Measurements from ENCODE around the gene PDILT. TPM values are rescaled to one million over a fixed set of nuclear protein-coding genes. Genes with fewer than 3 reads are reported as not detected.
"Not testable (repeated sequence)": the region's sequence is repeated elsewhere in the genome, so short reads cannot be mapped to it uniquely, and the experiment has no call there.

PDILT gene
- total RNA-seq, 1 experiment from 2014 or later = not detected

DNA sequence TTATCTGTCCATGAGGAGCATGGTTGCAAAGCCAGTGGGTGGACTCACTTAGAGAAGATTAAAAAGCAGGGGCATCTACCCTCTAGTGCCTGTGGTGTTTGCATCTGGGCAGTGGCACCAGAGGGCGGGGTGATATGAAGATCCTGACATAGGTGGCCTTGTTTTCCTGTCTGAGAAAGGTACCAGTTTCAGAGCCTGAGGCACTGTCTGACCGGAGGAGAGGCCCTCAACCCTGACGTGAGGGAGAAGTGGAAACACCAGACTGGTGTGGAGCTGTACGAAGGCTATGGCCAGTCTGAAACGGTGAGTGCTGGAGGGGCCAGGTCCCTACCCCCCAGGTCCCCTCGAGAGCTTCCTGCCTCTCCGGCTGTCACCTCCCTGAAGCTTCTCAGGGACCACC is 25.0 kb upstream of the PDILT start:
- H3K9me2 ChIP-seq (ENCODE audit: insufficient read depth); H3K4me1 ChIP-seq (replicated peaks; ENCODE audit: insufficient read depth); H3F3A ChIP-seq (ENCODE audit: insufficient read depth, low read depth); H3K4me2 ChIP-seq; H3K4me3 ChIP-seq; DNase-seq; H4K20me1 ChIP-seq (ENCODE audit: insufficient read depth); POLR2A ChIA-PET (ENCODE audit: unreplicated experiment); H3K27ac ChIP-seq; H2AFZ ChIP-seq; H3K9me3 ChIP-seq (ENCODE audit: insufficient read depth, low read depth); H3K79me2 ChIP-seq (ENCODE audit: low read depth); CTCF ChIA-PET; H3K36me3 ChIP-seq (ENCODE audit: low read depth); BruUV-seq (replicated peaks): not testable (repeated sequence)
- peaks cover 13% of the 10 kb centered on the region; the same call in 1 of the 2 replicates for H3K27me3 ChIP-seq (ENCODE audit: insufficient read depth, low read depth)
- intact Hi-C loops (cut with micrococcal nuclease; ENCODE audit: unreplicated experiment) = loop anchor here (10.0 kb wide), 1 partner anchor 165 kb away; no protein-coding TSS in a partner anchor

DNA sequence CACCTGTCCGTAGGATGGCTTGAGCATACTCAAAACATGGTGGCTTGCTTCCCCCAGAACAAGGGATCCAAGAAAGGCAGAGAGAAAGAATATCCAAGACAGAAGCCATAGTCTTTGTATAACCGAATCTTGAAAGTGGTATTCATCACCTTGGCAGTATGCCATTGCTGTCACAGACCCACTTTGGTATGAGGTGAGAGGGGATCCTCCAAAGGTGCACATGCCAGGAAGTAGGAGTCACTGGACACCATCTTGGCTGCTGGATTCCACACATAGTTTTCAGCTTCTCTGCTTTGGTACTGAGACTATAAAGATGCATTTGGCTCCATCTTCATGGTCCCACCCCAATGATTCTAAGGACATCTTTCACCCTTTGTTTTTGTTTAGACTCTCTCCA is 22.9 kb upstream of the PDILT start:
- CTCF ChIA-PET, DNase-seq: not testable (repeated sequence)

DNA sequence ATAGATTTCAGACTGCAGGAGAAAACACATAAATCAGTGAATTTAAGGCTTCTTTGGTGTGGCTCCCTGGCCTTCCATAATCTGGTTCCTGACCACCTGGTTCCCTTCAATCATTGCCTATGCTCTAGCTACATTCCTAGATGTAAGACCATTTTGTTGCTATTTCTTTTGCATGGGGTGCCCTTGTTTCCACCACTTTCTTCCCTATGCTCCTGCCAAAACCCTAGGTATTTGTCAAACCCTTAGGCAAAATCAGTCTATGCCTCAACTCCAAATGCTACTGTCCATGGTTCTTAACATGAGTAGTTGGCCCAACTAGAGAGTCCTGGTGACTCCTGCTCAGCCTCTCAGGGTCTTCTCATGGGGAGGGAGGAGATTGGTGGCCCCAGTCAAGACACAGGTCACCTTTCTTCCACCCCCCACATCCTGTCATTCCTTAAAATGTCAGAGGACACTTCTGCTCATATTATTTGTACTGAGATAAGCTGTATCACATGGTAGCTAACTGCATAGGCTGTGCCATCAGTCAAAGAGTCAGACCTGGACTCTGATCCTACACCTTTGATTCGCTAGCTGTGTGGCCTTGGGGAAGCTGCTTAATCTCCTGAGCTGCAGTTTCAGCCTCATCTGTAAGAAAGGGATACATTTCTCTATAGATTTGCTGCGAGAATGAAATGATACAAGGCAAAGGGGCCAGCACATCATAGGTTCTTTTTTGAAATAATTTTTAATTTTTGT is 19.8 kb upstream of the PDILT start:
- no TSS peak for BruUV-seq (replicated peaks)
- Histone ChIP-seq H3K9me3 (ENCODE audit: insufficient read depth, low read depth) (no peaks in the 10 kb centered on the region), H4K20me1 (ENCODE audit: insufficient read depth) (no peaks in the 10 kb centered on the region), H3F3A (ENCODE audit: insufficient read depth, low read depth) (no peaks in the 10 kb centered on the region), H2AFZ (no peak overlapping the region), H3K27me3 (ENCODE audit: insufficient read depth, low read depth) (peaks cover 1% of the 10 kb centered on the region; the same call in 1 of the 2 replicates), H3K27ac (no peak overlapping the region), H3K9me2 (ENCODE audit: insufficient read depth) (no peaks in the 10 kb centered on the region), H3K4me1 (replicated peaks; ENCODE audit: insufficient read depth) (no peaks in the 10 kb centered on the region), H3K4me3 (no peak overlapping the region), H3K79me2 (ENCODE audit: low read depth) (no peaks in the 10 kb centered on the region), H3K36me3 (ENCODE audit: low read depth) (no peaks in the 10 kb centered on the region), H3K4me2 (no peak overlapping the region)
- DNase-seq = no peak
- ChIA-PET CTCF (no interaction called here), POLR2A (ENCODE audit: unreplicated experiment) (no interaction called here)
- TF ChIP-seq EZH2 (IDR thresholded peaks at IDR 0.05; ENCODE audit: low read depth) = no peak
- TF ChIP-seq, protein P1, sequence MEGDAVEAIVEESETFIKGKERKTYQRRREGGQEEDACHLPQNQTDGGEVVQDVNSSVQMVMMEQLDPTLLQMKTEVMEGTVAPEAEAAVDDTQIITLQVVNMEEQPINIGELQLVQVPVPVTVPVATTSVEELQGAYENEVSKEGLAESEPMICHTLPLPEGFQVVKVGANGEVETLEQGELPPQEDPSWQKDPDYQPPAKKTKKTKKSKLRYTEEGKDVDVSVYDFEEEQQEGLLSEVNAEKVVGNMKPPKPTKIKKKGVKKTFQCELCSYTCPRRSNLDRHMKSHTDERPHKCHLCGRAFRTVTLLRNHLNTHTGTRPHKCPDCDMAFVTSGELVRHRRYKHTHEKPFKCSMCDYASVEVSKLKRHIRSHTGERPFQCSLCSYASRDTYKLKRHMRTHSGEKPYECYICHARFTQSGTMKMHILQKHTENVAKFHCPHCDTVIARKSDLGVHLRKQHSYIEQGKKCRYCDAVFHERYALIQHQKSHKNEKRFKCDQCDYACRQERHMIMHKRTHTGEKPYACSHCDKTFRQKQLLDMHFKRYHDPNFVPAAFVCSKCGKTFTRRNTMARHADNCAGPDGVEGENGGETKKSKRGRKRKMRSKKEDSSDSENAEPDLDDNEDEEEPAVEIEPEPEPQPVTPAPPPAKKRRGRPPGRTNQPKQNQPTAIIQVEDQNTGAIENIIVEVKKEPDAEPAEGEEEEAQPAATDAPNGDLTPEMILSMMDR (conservative IDR thresholded peaks at IDR 0.05) = no peak
- intact Hi-C loops (cut with micrococcal nuclease; ENCODE audit: unreplicated experiment) = loop anchor here (10.0 kb wide), 1 partner anchor 171 kb away; no protein-coding TSS in a partner anchor

More for the DNA sequence above, 22.9 kb upstream of the PDILT start:
- POLR2A ChIA-PET (ENCODE audit: unreplicated experiment); H4K20me1 ChIP-seq (ENCODE audit: insufficient read depth); H3K9me2 ChIP-seq (ENCODE audit: insufficient read depth); H3K4me1 ChIP-seq (replicated peaks; ENCODE audit: insufficient read depth); H3K27me3 ChIP-seq (ENCODE audit: insufficient read depth, low read depth); H3K36me3 ChIP-seq (ENCODE audit: low read depth); H3K4me2 ChIP-seq; H3K4me3 ChIP-seq; H2AFZ ChIP-seq; BruUV-seq (replicated peaks); H3F3A ChIP-seq (ENCODE audit: insufficient read depth, low read depth); H3K27ac ChIP-seq; H3K79me2 ChIP-seq (ENCODE audit: low read depth); H3K9me3 ChIP-seq (ENCODE audit: insufficient read depth, low read depth): not testable (repeated sequence)
- intact Hi-C loops (cut with micrococcal nuclease; ENCODE audit: unreplicated experiment) = loop anchor here (10.0 kb wide), 1 partner anchor 167 kb away; no protein-coding TSS in a partner anchor

DNA sequence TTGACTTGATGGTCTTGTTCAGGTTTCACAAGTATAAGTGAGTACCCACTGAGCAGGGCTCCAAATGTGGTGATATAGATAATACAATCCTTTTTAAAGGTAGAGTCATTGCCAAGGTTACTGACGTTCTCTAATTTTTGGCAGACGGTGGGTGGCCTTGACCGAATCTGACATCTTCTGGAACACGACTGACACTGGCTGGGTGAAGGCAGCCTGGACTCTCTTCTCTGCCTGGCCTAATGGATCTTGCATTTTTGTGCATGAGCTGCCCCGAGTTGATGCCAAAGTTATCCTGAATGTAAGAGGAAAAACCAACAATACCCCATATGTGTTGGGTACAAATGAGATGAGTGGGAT is 19.2 kb upstream of the PDILT start:
- intact Hi-C loops (cut with micrococcal nuclease; ENCODE audit: unreplicated experiment) = loop anchor here (10.0 kb wide), 1 partner anchor 171 kb away; no protein-coding TSS in a partner anchor
- H3F3A ChIP-seq (ENCODE audit: insufficient read depth, low read depth); H3K9me3 ChIP-seq (ENCODE audit: insufficient read depth, low read depth); H3K4me1 ChIP-seq (replicated peaks; ENCODE audit: insufficient read depth); BruUV-seq (replicated peaks); H3K27me3 ChIP-seq (ENCODE audit: insufficient read depth, low read depth); H3K4me2 ChIP-seq; H3K9me2 ChIP-seq (ENCODE audit: insufficient read depth); H2AFZ ChIP-seq; H3K4me3 ChIP-seq; CTCF ChIA-PET; H3K79me2 ChIP-seq (ENCODE audit: low read depth); H4K20me1 ChIP-seq (ENCODE audit: insufficient read depth); H3K36me3 ChIP-seq (ENCODE audit: low read depth); POLR2A ChIA-PET (ENCODE audit: unreplicated experiment); DNase-seq; H3K27ac ChIP-seq: not testable (repeated sequence)

DNA sequence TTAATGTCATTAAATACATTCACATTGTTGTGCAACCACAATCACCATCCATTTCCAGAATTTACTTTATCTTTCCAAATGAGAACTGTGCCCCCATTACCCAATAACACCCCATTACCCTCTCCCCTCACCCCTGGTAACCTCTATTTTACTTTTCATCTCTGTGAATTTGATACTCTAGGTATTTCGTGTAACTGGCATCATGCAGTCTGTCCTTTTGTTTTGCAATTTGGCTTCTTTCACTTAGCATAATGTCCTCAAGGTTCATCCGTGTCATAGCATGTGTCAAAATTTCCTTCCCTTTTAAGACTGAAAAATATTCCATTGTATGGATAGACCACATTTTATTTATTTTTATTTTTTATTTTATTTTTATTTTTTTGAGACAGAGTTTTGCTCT is 17.2 kb upstream of the PDILT start:
- H3F3A ChIP-seq (ENCODE audit: insufficient read depth, low read depth); H3K79me2 ChIP-seq (ENCODE audit: low read depth); H3K27ac ChIP-seq; H3K4me1 ChIP-seq (replicated peaks; ENCODE audit: insufficient read depth); BruUV-seq (replicated peaks); DNase-seq; H2AFZ ChIP-seq; H4K20me1 ChIP-seq (ENCODE audit: insufficient read depth); H3K9me3 ChIP-seq (ENCODE audit: insufficient read depth, low read depth); H3K4me2 ChIP-seq; H3K9me2 ChIP-seq (ENCODE audit: insufficient read depth); POLR2A ChIA-PET (ENCODE audit: unreplicated experiment); H3K4me3 ChIP-seq; CTCF ChIA-PET; H3K36me3 ChIP-seq (ENCODE audit: low read depth): not testable (repeated sequence)
- intact Hi-C loops (cut with micrococcal nuclease; ENCODE audit: unreplicated experiment) = loop anchor here (10.0 kb wide), 1 partner anchor 173 kb away; no protein-coding TSS in a partner anchor
- H3K27me3 ChIP-seq (ENCODE audit: insufficient read depth, low read depth) = peaks cover 22% of the 10 kb centered on the region

DNA sequence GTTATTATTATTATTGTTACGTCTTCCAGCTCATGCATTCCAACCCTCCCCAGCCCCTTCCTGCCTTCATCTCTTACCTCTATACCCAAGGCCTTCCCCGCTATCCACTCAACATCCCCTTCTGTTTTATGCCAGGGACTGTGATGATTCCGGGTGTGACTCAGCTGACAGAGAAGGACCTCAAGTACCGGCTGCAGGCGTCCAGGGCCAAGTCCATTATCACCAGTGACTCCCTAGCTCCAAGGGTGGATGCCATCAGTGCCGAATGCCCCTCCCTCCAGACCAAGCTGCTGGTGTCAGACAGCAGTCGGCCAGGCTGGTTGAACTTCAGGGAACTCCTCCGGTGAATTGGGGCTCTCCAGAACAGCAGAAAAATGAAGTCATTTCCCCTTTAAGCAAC is 14.6 kb upstream of the PDILT start:
- CTCF ChIA-PET; H4K20me1 ChIP-seq (ENCODE audit: insufficient read depth); H3K4me2 ChIP-seq; H3K4me3 ChIP-seq; H3K4me1 ChIP-seq (replicated peaks; ENCODE audit: insufficient read depth); H3K79me2 ChIP-seq (ENCODE audit: low read depth); intact Hi-C loops (cut with micrococcal nuclease; ENCODE audit: unreplicated experiment); POLR2A ChIA-PET (ENCODE audit: unreplicated experiment); H2AFZ ChIP-seq; H3K36me3 ChIP-seq (ENCODE audit: low read depth); BruUV-seq (replicated peaks); H3K27ac ChIP-seq; H3F3A ChIP-seq (ENCODE audit: insufficient read depth, low read depth); H3K9me2 ChIP-seq (ENCODE audit: insufficient read depth); H3K9me3 ChIP-seq (ENCODE audit: insufficient read depth, low read depth); DNase-seq: not testable (repeated sequence)
- H3K27me3 ChIP-seq (ENCODE audit: insufficient read depth, low read depth) = peaks cover 22% of the 10 kb centered on the region
